WTC11 (cell line): ENCODE measurements around the gene RGS16. TPM values are rescaled to one million over a fixed set of nuclear protein-coding genes. Genes with fewer than 3 reads are reported as not detected.

Source experiments
- ATAC-seq: fragments of 200-7000 bp; cut with Tn5 transposase; 2 replicates; pipeline ENCODE4 v1.10.0; 2021; ENCODE audit warnings: mild to moderate bottlenecking, moderate library complexity
- CTCF ChIA-PET: fragments of 300-600 bp; sonication (Branson Sonifier 250); formaldehyde crosslinking; loops from one replicate; lab custom pipeline; 2021; ENCODE audit warnings: antibody characterized with exemption; lab: Charles Lee
- POLR2A ChIA-PET: fragments of 350-600 bp; sonication (Branson Sonifier 250); formaldehyde crosslinking; loops from one replicate; lab custom pipeline; 2021; ENCODE audit warnings: antibody characterized with exemption; lab: Charles Lee
- DNase-seq: peaks from one replicate; pipeline ENCODE4 v3.0.0; 2021; ENCODE audit warnings: low spot score
- H3K27ac Mint-ChIP-seq: 2 replicates; pipeline ENCODE4 v1.8.0; 2021; ENCODE audit warnings: mixed read lengths
- H3K27me3 Mint-ChIP-seq: 2 replicates; pipeline ENCODE4 v1.8.0; 2021; ENCODE audit warnings: low read depth, mild to moderate bottlenecking, moderate library complexity, mixed read lengths
- H3K36me3 Mint-ChIP-seq: 2 replicates; pipeline ENCODE4 v1.8.0; 2021; ENCODE audit warnings: mixed read lengths
- H3K4me1 Mint-ChIP-seq: 2 replicates; pipeline ENCODE4 v1.8.0; 2022; ENCODE audit warnings: mixed read lengths
- H3K4me3 Mint-ChIP-seq: 2 replicates; pipeline ENCODE4 v1.8.0; 2021; ENCODE audit warnings: mild to moderate bottlenecking, moderate library complexity, mixed read lengths
- H3K9me3 Mint-ChIP-seq: 2 replicates; pipeline ENCODE4 v1.8.0; 2021; ENCODE audit warnings: mixed read lengths
- ARID4B ChIP-seq: sonication (generic); formaldehyde crosslinking; IDR thresholded peaks from 2 replicates; pipeline ENCODE4 v1.8.0; 2023; ENCODE audit warnings: missing genetic modification reagents, mild to moderate bottlenecking, borderline replicate concordance
- CREB1 ChIP-seq: sonication (generic); formaldehyde crosslinking; IDR thresholded peaks from 2 replicates; pipeline ENCODE4 v1.8.0; 2023; ENCODE audit warnings: mild to moderate bottlenecking, missing genetic modification reagents
- E2F4 ChIP-seq: sonication (generic); formaldehyde crosslinking; IDR thresholded peaks from 2 replicates; pipeline ENCODE4 v1.8.1; 2022; ENCODE audit warnings: low read depth, mild to moderate bottlenecking, moderate library complexity, missing genetic modification reagents, borderline replicate concordance
- FOXP1 ChIP-seq: sonication (generic); formaldehyde crosslinking; IDR thresholded peaks from 2 replicates; pipeline ENCODE4 v1.8.0; 2022; ENCODE audit warnings: missing genetic modification reagents, mild to moderate bottlenecking, moderate library complexity, borderline replicate concordance
- FOXP4 ChIP-seq: sonication (generic); formaldehyde crosslinking; IDR thresholded peaks from 2 replicates; pipeline ENCODE4 v1.8.0; 2022; ENCODE audit warnings: mild to moderate bottlenecking, missing genetic modification reagents
- MYBL2 ChIP-seq: sonication (generic); formaldehyde crosslinking; IDR thresholded peaks from 2 replicates; pipeline ENCODE4 v1.8.1; 2023; ENCODE audit warnings: mild to moderate bottlenecking, moderate library complexity, missing genetic modification reagents
- NFE2L1 ChIP-seq: sonication (generic); formaldehyde crosslinking; IDR thresholded peaks from 2 replicates; pipeline ENCODE4 v1.8.1; 2023; ENCODE audit warnings: missing genetic modification reagents
- NR2C2 ChIP-seq: sonication (generic); formaldehyde crosslinking; IDR thresholded peaks from 2 replicates; pipeline ENCODE4 v1.8.0; 2022; ENCODE audit warnings: mild to moderate bottlenecking, missing genetic modification reagents
- SOX15 ChIP-seq: fragments of 250-450 bp; sonication (Bioruptor Pico); IDR thresholded peaks from 2 replicates; pipeline ENCODE4 v1.9.0; 2021; ENCODE audit warnings: mild to moderate bottlenecking
- TEAD1 ChIP-seq: sonication (generic); formaldehyde crosslinking; IDR thresholded peaks from 2 replicates; pipeline ENCODE4 v1.8.0; 2022; ENCODE audit warnings: mild to moderate bottlenecking, missing genetic modification reagents
- ZBTB21 ChIP-seq: sonication (generic); formaldehyde crosslinking; IDR thresholded peaks from 2 replicates; pipeline ENCODE4 v1.8.1; 2023; ENCODE audit warnings: mild to moderate bottlenecking, missing genetic modification reagents, borderline replicate concordance
- ZBTB43 ChIP-seq: sonication (generic); formaldehyde crosslinking; IDR thresholded peaks from 2 replicates; pipeline ENCODE4 v1.8.1; 2023; ENCODE audit warnings: mild to moderate bottlenecking, missing genetic modification reagents
- ZNF263 ChIP-seq: sonication (generic); formaldehyde crosslinking; IDR thresholded peaks from 2 replicates; pipeline ENCODE4 v1.8.1; 2022; ENCODE audit warnings: low read depth, mild to moderate bottlenecking, moderate library complexity, missing genetic modification reagents
- ZNF281 ChIP-seq: sonication (generic); formaldehyde crosslinking; IDR thresholded peaks from 2 replicates; pipeline ENCODE4 v1.8.0; 2023; ENCODE audit warnings: mild to moderate bottlenecking, missing genetic modification reagents
- total RNA-seq: library from RNA; stranded (reverse); gene quantifications from 3 replicates; pipeline ENCODE4 v1.2.3, GENCODE V29; 2021
- TF ChIP-seq, protein P1 (sequence below): fragments of 250-450 bp; sonication (Bioruptor Pico); IDR thresholded peaks from 2 replicates; pipeline ENCODE4 v1.9.0; 2021; ENCODE audit warnings: mild to moderate bottlenecking, borderline replicate concordance
- TF ChIP-seq, protein P2 (sequence below): fragments of 250-450 bp; sonication (Bioruptor Pico); IDR thresholded peaks from 2 replicates; pipeline ENCODE4 v1.8.0; 2021; ENCODE audit warnings: mild to moderate bottlenecking
- TF ChIP-seq, protein P3 (sequence below): fragments of 250-450 bp; sonication (Bioruptor Pico); IDR thresholded peaks from 2 replicates; pipeline ENCODE4 v2.1.2; 2022; ENCODE audit warnings: mild to moderate bottlenecking, moderate library complexity

RGS16 gene
- total RNA-seq, 1 experiment from 2014 or later, result 17.8 TPM

DNA sequence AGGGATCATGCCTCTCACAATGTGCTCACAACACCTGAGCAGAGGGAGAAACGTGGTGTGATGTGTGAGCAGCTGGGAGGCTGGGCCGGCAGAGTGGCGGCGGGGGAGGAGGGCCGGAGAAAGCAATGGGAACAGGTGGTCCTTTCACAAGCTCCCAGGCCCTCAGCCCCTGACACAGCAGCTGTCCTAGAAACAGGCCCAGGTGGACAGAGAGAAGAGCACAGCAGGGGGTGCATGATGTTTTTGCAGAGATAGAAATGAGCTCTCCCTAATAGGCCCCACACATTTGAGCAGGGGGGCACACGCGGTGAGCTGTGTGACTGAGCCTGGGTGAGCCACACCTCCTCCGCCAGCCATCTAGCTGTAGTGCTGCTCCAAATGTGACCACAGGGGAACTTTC lies 7.6 kb upstream of the RGS16 start (continued):
- TF ChIP-seq E2F4 (no peak), NR2C2 (CRISPR knock-in tag) (no peak), ZNF281 (CRISPR knock-in tag) (no peak), FOXP1 (CRISPR knock-in tag) (0 out of 2 replicates have a peak, but pooled peaks have one; percentile 16)
- TF ChIP-seq, protein P1, sequence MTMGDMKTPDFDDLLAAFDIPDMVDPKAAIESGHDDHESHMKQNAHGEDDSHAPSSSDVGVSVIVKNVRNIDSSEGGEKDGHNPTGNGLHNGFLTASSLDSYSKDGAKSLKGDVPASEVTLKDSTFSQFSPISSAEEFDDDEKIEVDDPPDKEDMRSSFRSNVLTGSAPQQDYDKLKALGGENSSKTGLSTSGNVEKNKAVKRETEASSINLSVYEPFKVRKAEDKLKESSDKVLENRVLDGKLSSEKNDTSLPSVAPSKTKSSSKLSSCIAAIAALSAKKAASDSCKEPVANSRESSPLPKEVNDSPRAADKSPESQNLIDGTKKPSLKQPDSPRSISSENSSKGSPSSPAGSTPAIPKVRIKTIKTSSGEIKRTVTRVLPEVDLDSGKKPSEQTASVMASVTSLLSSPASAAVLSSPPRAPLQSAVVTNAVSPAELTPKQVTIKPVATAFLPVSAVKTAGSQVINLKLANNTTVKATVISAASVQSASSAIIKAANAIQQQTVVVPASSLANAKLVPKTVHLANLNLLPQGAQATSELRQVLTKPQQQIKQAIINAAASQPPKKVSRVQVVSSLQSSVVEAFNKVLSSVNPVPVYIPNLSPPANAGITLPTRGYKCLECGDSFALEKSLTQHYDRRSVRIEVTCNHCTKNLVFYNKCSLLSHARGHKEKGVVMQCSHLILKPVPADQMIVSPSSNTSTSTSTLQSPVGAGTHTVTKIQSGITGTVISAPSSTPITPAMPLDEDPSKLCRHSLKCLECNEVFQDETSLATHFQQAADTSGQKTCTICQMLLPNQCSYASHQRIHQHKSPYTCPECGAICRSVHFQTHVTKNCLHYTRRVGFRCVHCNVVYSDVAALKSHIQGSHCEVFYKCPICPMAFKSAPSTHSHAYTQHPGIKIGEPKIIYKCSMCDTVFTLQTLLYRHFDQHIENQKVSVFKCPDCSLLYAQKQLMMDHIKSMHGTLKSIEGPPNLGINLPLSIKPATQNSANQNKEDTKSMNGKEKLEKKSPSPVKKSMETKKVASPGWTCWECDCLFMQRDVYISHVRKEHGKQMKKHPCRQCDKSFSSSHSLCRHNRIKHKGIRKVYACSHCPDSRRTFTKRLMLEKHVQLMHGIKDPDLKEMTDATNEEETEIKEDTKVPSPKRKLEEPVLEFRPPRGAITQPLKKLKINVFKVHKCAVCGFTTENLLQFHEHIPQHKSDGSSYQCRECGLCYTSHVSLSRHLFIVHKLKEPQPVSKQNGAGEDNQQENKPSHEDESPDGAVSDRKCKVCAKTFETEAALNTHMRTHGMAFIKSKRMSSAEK (CRISPR knock-in tag), result no peak

DNA sequence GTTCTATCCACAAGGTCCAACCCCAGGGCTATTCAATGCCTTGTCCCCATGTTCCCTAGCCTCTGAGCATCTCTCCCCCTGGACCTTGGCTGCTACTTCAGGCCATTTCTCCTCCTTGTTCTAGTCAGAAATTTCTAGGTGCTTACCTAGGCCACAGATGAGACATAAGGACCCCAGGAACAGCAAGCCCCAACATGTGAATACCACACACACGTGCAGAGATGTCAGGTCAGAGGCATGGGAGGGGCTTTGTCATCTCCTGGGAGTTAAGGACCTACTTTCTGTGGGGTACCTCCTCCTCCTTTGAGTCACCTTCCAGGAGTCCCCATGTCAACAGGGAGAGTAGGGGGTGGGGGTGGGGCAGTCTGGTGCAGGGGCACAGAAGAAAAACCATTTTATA lies 7.1 kb upstream of the RGS16 start:
- Mint-ChIP-seq H3K27me3 (peaks cover 70% of the 10 kb centered on the region), H3K27ac (no peak overlapping the region), H3K4me1 (peaks cover 57% of the 10 kb centered on the region), H3K4me3 (no peak overlapping the region), H3K36me3 (no peaks in the 10 kb centered on the region), H3K9me3 (no peaks in the 10 kb centered on the region)
- ATAC-seq, result no peak
- DNase-seq, result no peak
- POLR2A ChIA-PET, result interaction anchor here (0.8 to 0.9 kb wide), 2 partner anchors 55 to 172 kb away, joined by 3 read pairs; no protein-coding TSS in a partner anchor
- CTCF ChIA-PET, result interaction anchor here (1.0 to 6.3 kb wide), 9 partner anchors 8 to 175 kb away, joined by 3 to 84 read pairs (median 9); no protein-coding TSS in a partner anchor
- TF ChIP-seq ZBTB43 (CRISPR knock-in tag) (no peak), ARID4B (CRISPR knock-in tag) (no peak), MYBL2 (no peak), ZBTB21 (CRISPR knock-in tag) (no peak), SOX15 (CRISPR knock-in tag) (no peak), ZNF263 (CRISPR knock-in tag) (no peak), FOXP4 (CRISPR knock-in tag) (no peak), CREB1 (CRISPR knock-in tag) (no peak), TEAD1 (no peak), NFE2L1 (no peak)
- TF ChIP-seq, protein P2, sequence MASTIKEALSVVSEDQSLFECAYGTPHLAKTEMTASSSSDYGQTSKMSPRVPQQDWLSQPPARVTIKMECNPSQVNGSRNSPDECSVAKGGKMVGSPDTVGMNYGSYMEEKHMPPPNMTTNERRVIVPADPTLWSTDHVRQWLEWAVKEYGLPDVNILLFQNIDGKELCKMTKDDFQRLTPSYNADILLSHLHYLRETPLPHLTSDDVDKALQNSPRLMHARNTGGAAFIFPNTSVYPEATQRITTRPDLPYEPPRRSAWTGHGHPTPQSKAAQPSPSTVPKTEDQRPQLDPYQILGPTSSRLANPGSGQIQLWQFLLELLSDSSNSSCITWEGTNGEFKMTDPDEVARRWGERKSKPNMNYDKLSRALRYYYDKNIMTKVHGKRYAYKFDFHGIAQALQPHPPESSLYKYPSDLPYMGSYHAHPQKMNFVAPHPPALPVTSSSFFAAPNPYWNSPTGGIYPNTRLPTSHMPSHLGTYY (CRISPR knock-in tag), result no peak
- TF ChIP-seq, protein P3, sequence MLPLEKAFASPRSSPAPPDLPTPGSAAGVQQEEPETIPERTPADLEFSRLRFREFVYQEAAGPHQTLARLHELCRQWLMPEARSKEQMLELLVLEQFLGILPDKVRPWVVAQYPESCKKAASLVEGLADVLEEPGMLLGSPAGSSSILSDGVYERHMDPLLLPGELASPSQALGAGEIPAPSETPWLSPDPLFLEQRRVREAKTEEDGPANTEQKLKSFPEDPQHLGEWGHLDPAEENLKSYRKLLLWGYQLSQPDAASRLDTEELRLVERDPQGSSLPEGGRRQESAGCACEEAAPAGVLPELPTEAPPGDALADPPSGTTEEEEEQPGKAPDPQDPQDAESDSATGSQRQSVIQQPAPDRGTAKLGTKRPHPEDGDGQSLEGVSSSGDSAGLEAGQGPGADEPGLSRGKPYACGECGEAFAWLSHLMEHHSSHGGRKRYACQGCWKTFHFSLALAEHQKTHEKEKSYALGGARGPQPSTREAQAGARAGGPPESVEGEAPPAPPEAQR (CRISPR knock-in tag), result no peak
